ENCODE measurements around the gene EXOC4.

Gene EXOC4

DNA sequence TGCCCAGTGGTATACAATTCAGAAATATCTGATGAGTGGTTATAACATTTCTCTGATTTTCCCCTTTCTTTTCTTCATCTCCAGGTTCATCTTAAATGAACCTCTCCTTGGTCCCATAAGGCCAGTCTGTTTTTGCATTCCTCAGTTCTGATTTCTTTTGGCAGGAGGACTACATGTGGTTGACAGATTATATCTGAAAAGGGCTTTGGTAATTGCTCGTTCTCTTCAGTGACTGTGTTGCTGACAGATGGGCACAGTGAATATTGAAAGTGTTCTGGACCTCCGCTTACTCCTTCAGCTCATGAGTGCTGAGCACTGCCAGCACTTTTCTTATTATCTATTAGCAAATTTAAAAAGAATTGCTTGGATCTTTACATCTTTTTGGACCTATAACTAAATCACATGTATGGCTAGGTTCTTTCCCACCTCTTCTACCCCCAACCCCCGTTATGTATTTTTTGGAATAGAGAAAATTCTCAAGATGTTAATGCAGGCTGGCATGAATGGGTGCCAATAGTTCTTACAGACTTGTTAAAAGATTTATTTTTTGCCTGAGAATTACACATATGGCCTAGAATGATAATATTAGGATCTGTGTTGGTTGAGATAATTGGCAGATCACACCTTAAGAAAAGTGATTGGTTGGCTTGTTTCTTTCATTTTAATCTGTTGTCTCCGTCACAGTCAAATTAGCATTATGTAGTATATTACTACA, 323.0 kb downstream of the EXOC4 start:
- DNase-seq (ENCODE audit: low spot score), result no peak

DNA sequence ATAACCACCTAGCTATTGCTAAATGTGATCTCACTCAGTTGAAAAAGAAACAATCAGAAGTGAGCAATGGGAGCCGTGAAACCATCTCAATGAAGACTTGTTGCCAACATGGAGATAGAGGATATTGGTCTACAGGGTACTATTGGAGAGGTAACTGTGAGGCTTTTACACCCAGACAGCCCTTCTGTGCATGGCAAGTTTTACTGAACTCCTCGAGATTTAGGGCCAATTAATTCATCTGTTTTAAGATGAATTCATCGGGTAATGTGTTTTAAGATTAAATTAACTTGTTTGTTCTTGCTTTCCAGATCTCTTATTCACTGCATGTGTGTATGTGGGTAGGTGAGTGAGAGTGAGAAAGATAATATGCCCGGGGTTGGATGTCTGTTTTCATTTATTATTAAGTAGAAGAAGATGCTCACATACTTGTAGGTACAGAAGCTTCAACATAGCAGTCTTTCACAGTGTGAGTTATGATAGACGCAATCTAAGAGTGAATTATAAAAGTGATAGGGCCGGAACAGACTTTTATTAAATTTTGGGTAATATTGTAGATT, 323.8 kb downstream of the EXOC4 start:
- DNase-seq (ENCODE audit: low spot score), result no peak

DNA sequence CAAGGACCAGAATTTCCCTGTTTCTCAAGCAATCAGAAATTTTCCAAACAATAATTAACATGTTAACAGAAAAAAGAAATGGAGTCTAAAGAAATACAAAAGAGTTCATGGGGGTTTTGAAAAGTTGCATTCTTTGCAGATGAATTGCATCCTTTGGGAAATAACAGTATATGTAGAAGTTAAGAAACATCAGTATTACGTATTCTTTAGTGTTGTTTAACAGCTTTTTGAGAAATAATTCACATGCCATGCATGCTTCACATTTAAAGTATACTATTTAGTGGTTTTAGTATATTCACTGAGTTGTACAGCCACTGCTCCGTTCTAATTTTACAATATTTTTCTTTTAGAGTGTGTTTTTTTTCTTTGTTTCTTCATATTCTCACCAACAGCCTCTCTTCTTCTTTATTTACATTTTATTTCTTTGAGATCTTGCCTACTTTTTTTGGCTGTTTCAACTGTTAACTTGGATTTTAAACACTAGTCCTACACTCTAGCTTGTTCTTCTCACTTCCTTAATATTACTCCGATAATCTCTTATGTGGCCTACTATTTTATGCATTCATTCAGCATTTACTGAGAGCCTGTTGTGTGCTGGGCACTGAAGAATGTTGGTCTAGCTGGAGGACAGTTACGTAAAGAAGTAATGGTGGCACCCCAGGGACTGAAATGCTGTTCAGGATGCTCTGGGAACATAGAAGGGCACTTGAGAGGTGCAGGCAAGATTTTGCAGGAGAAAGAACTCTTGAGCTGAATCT, 330.1 kb downstream of the EXOC4 start:
- no peak for DNase-seq (ENCODE audit: low spot score)

DNA sequence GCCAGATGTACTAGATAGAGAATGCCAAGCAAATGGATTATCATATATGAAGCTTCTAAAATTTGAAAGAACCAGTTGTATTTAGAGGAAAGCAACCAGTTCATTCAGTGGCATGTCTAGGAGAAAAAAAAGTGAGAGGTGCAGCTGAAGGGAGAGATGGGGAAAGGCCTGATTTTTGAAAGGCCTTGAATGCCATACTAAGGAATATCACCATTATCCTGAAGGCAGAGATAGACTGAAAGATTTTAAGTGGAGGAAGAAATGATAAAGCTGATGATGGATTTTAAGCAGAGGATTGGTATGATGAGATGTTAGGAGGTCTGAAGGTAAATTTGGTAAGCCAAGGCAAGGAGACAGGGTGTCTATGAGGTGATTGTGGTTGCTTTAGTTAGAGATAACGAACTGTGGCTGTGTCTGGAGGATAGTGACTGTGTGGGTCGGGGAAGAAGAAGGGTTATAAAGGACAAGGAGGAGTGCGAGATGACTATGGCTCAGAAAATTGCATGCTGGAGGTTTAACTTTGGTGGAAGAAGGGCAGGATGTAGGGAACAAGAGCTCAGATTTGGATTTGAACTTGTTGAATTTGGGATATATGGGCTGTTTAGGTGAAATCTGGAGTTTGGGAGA, 330.8 kb downstream of the EXOC4 start:
- DNase-seq (ENCODE audit: low spot score), result no peak

DNA sequence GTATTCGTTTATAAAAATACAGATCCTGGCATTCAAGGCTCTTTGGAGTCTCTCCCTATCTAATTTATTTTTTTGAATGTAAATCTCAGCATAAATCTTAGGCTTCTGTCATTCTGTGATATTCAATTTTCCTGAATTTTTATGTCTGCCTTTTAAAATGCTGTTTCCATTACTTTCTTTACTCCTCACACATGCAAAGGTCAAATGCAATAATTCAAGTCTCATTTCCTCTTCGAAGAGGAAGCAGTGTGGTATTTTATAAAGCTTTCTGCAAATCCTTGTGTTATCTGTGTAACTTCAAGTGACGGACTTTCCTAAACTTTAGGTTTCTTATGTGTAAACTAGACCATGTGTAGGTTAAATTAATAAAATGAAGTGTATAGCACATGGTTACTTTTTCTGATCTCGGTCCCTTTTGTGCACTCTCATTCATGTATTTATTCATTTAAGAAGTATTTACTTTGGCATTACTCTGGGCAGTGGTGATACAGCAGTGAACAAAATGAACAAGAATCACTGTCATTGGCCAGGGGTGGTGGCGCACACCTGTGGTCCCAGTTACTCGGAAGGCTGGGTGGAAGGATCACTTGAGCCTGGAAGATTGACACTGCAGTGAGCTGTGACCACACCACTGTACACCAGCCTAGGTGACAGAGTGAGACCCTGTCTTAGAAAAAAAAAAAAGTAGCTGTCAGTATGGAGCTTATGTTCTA, 332.2 kb downstream of the EXOC4 start:
- DNase-seq (ENCODE audit: low spot score), result no peak

DNA sequence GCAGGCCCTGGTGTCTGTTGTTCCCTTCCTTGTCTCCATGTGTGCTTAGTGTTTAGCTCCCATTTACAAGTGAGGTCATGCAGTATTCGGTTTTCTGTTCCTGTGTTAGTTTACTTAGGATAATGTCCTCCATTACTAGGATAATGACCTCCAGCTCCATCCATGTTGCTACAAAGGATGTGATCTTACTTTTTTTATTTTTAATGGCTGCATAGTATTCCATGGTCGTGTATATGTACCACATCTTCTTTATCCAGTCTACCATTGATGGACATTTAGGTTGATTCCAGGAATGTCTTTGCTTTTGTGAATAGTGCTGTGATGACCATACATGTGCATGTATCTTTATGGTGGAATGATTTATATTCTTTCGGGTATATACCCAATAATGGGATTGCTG, 333.4 kb downstream of the EXOC4 start:
- DNase-seq (ENCODE audit: low spot score), result no peak

DNA sequence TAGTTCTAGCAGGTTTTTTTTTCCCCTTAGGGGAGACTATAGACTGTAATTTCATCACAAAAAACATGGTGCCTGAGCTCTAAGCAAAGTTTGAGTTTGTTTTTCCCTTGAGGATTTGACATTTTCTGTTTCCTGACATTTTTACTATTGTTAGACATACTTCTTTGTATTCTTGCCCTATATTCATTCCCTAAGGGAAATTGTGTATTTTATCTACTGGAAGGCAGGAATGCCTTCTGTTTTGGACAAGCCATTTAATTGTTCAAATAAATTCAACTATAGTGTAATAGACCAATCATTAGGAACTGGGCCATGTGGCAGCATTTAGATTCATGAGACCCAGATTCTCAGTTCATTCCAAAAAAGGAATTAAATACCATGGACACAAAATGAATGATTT, 335.0 kb downstream of the EXOC4 start:
- DNase-seq (ENCODE audit: low spot score), result no peak

DNA sequence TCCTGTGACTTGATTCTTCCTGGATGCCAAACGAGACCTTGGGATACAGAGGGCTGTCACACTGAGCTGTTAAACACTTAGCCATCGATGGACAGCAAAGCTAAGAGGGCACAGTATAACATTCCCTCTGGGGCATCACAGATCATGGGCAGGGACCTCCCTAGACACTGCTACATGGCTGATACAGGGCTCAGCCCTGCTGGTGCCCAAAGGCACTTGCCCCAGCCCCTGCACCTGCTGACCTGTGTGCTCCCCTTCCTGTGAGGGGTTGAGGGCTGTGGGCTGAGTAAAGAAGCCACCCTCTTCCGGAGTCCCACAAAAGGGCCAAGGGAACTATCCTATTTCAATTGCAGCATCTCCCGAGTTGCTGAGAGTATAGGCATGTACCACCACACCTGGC, 337.9 kb downstream of the EXOC4 start:
- DNase-seq (ENCODE audit: low spot score), result no peak

DNA sequence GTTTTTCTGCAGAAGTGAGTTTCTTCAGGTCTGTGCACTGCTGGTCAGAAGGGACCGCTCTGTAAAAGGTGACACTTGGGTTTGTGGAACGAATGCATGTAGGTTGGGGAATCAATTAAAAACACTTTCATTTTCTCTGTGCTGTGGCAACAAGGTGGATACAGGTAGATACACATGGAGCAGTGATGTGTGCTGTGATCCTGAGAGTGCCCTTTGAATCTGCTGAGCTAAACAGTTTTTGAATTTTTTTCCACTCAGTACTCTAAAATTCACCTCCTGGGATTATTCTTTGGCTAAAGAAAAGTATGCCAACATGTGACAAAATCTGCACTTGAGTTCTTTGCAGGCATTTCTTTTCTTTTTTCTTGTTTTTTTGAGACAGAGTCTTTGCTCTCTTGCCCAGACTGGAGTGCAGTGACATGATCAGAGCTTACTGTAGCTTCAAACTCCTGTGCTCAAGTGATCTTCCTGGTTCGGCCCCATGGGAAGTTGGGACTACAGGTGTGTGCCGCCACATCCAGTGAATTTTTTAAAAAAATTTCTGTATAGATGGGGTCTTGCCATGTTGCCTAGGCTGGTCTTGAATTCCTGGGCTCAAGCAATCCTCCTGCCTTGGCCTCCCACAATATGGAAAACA, 338.9 kb downstream of the EXOC4 start:
- no peak for DNase-seq (ENCODE audit: low spot score)

DNA sequence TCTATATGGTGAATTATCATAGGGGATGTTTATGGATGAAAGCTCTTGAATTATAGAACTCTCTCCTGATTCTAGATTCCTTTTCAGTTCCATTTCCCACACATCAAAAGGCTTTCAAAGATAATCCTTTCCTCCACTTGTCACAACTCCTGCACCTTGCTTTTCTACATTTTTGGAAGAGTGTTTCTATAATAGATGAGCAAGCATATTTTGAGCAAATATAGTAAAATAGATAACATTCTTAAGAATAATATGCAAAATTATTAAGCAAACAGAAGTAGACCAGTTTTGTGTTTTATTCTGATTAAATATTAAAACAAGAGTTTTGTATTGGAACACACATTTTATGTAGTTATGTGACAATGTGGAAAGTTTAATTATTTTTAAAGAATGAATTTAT, 340.7 kb downstream of the EXOC4 start:
- DNase-seq (ENCODE audit: low spot score), result no peak

DNA sequence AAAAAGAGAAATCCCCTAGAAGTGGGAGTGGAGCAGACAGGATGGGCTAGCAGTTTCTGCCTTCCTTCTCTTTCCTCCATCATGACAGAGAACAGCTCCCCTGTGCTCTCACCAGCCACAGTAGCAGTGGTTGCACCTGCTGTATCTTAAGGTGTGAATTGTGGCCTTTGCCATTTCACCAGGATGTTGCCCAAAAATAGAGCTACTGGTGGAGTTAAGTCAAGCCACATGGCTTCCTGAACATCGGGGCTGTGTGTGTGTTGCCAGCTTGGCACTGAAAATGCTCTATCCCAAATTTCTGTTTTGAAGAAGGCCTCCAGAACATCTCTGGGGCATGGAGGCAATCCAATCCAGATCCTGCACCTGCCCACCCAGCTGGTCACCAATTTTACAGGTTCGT, 348.7 kb downstream of the EXOC4 start:
- DNase-seq (ENCODE audit: low spot score), result no peak

DNA sequence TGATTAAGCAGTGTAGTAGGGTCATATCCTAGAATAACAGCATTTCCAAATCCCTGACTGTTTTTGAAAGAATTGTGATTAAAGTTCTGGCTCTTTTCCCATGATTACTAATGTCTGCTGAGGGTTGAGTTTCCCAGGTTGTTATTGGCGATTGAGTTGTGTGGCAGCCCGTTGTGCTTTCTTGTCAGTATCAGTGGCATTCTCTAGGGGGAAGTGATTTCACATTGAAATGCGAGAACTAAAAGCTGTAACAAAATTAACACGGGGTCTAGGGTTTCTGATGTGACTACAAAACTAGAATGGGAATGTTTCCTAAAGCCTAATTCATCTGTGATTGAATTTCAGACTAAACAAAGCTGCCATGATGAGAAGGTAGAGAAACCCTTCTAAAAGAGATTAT, 349.4 kb downstream of the EXOC4 start:
- no peak for DNase-seq (ENCODE audit: low spot score)

DNA sequence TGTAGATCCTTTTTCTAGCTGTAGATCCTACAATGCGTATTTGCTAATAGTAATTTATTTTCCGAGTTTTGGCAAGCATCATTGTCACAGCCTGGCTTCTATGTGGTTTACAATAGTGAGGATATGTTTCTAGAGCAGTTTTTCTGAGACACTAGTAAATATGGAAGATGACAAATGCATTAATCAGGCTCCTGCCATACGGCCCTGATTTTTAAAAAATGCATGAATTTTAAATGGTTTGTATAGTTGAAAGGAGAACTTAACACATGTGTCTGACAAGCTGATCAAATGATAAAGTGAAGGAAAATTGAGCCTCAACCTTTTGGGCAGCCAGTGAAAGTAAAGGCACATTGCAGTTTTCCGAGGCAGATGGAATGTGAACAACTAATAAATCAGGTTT, 354.1 kb downstream of the EXOC4 start:
- DNase-seq (ENCODE audit: low spot score), result no peak

DNA sequence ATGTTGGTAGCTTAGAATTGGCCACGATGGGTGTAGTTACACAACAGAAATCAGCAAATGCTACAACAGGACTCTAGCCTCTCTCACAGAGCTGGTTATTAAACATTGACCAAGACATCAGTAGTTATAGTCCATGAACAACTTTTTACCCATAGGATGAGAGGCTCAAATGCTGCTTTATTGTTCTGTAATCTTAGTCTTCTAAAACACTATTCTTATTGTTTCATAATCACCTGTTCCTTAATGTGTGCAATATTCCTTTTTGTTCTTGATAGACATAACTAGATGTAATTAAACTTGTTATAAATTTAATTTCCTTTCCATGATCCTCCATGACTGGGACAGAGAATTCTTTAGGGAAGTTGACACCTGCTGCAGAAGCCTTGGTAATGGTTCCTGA, 356.9 kb downstream of the EXOC4 start:
- no peak for DNase-seq (ENCODE audit: low spot score)

DNA sequence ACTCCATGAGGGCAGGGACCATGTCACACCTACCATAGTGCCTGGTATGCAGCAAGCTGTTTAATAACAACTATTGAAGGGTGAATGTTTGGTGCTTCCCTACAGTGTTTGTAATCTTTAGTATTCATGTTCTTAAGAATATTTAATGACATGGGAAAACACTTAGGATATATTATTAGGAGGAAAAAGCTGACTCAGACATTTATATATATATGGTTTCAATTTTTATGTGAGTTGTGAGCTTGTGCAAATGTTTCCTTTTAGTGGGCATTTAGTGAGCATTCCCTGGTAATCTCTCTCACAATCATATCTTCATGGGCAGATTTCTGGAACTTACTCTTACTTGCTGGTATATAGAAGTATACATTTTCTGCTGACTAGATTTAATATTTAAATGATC, 359.1 kb downstream of the EXOC4 start:
- DNase-seq (ENCODE audit: low spot score), result no peak

DNA sequence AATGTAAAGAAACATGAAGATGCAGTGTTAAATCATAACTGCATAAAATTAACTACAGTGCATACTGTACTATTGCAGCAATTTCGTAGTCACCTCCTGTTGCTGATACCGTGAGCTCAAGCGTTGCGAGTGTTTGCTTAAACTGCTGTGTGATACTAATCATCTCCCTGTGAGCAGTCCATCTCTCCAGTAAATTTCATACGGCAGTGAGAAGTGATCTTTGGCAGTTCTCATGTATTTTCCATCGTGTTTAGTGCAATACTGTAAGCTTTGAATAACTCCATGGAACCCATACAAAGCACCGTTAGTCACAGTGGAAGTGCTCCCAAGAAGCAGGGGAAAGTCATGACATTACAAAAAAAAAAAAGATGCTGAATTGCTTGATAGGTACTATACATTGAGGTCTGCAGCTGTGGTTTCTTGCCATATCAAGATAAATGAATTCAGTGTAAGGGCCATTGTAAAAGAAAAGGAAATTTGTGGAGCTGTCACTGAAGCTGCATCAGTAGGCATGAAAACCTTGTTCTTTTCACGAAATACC, 360.4 kb downstream of the EXOC4 start:
- DNase-seq (ENCODE audit: low spot score), result no peak

DNA sequence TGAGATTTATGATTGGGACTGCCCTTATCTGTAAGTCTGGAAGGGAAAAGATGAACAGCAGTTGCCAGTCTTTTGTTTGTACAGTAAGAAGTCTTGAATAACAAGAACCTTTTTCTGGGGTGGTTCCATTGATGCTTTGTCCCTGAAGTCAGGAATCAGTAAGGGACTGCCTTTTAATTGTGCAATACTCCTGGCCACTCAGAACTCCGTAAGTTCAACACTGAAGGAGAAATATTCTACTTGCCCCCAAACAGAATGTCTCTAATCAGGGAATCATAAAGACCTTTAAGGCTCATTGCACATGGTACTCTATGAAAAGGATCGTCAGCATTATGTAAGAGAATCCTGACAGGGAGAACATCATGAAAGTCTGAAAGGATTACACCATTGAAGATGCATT, 361.4 kb downstream of the EXOC4 start:
- no peak for DNase-seq (ENCODE audit: low spot score)

DNA sequence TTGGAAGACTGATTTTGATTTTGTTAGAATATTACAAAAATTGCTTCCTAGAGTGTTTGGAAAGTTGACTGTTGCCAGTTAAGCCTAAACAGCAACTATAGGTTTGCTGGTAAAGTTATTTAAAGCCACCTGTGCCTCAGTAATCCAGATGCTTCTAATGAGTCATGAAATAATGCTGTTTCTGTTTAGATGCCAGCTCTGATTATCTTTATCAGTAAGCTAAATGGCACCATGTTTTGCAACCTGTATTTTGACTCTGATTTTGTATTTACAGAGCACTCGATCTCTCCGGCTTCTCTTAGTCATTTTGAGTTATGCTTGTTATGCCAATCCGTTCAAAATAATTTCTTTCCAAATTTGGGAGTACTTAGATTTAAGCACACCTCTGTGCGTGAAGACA, 366.1 kb downstream of the EXOC4 start:
- DNase-seq (ENCODE audit: low spot score), result no peak

DNA sequence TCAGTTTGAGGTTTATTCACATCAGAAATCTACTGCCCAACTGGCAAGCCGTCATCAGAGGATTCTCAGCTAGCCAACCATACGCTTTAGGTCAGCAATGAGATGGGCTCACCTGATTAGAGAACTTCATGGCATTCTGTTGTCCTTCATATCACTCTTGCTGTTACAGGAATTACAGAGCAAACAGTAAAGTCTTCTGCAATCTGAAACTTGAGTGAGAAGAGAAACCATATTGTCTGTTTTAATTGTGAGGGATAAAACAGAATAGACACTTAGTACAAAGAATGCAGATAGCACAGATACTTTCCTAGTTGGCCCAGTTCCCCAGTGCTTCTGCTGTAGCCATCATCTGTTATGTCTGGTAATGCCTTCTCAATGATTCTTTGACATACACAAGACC, 366.6 kb downstream of the EXOC4 start:
- no peak for DNase-seq (ENCODE audit: low spot score)

DNA sequence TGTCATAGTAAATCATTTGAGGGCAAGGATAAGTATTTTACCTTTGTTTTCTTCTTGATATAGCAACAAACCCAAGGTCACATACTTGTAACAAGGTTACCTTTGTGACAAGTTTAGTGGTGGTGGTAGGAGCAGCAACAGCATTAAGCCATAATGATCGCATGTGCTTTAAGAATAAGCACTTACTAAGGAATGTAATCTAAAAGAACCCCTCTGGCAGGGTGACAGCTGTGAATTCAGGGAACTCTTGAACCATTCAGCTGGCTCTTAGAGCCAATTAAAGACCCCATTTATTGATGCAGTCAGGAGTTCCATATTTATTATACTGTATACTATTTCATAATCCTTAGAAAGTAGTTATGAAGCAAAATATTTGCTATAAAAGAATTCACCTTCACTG, 370.8 kb downstream of the EXOC4 start:
- DNase-seq (ENCODE audit: low spot score), result no peak

DNA sequence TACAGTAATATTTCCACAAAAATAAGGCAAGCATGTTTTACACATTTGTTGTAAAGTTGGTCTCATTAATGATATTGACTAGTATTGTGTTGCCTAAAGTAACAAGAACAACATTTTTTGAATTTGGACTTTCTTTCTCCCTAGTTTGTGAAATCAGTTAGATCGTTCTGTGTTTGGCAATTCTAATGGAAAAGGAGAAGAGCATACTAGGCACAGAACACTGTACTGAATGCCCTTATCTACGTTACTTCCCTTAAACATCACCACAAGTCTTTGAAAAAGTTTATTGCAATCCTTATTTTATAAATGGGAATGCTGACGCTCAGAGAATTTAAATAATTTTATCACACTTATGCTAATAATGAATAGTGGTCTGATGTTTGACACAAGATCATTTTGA, 372.2 kb downstream of the EXOC4 start:
- no peak for DNase-seq (ENCODE audit: low spot score)

DNA sequence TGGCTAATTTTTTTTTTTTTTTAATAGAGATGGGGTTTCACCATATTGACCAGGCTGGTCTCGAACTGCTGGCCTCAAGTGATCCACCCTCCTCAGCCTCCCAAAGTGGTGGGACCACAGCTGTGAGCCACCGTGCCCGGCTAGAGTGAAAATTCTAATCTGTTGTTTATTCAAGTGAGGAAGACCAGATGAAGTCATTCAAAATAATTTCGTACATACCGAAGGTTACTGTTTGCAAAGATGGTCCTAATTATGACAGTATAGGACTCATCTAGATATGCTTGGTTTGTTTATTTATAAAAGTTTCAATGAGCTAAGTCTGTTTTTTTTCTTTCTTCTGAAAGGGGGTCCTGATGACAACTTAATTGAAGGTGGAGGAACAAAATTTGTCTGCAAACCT, 376.8 kb downstream of the EXOC4 start:
- DNase-seq (ENCODE audit: low spot score), result no peak

Data from ecto neural progenitor cell (in vitro differentiated cells).